Right cardiac atrium (tissue), 5 donors: Measurements from ENCODE around the gene GNAI2. TPM values are rescaled to one million over a fixed set of nuclear protein-coding genes. Genes with fewer than 3 reads are reported as not detected.

Source experiments
- ATAC-seq, 2 donors: fragments of 200-7000 bp; cut with Tn5 transposase; one replicate each; pipeline versions ENCODE4 v1.8.0 to v1.9.1; 2020; ENCODE audit warnings: moderate library complexity in 2 of 2, mild to moderate bottlenecking in 1 of 2
- DNase-seq, 3 donors: peaks; one replicate each; pipeline ENCODE4 v3.0.0-alpha.2; 2020
- H3K27ac ChIP-seq: one replicate; pipeline ENCODE4 v1.5.1; 2013; ENCODE audit warnings: mild to moderate bottlenecking, low read length, control low read depth, moderate library complexity
- H3K27me3 ChIP-seq: one replicate; pipeline ENCODE4 v1.6.1; 2013; ENCODE audit not compliant: control insufficient read depth, insufficient read depth
- H3K4me1 ChIP-seq: one replicate; pipeline ENCODE4 v1.6.1; 2013; ENCODE audit warnings: low read length; ENCODE audit not compliant: control insufficient read depth, insufficient read depth
- H3K4me3 ChIP-seq: one replicate; pipeline ENCODE4 v1.5.1; 2013; ENCODE audit warnings: low read length, control low read depth
- H3K9me3 ChIP-seq: one replicate; pipeline ENCODE4 v1.6.1; 2013; ENCODE audit warnings: low read length; ENCODE audit not compliant: control insufficient read depth
- WGBS: extraction: QIAGEN DNeasy Blood & Tissue Kit; methylation state at CpG from one replicate; pipeline ENCODE4 v1.1.7; 2013; 5-methylcytosine and 5-hydroxymethylcytosine counted together
- intact Hi-C, 4 donors: fragments of 100-400 bp; cut with DNase I; formaldehyde crosslinking; loops; one replicate each; pipeline versions ENCODE4 v1.11.0 to v1.14.0; 2022 to 2023
- long read RNA-seq, 4 donors: library from polyadenylated mRNA; unstranded; transcript quantifications; one replicate each; pipeline ENCODE4 v2.0.0, GENCODE V29; 2020 to 2021
- polyA plus RNA-seq: library from polyadenylated mRNA; stranded (reverse); fragments of 200-250 nt; gene quantifications from one replicate; pipeline ENCODE4 v1.2.3, GENCODE V29; 2013
- total RNA-seq, 4 donors: library from RNA; stranded (reverse); fragmentation: NEBNext Ultra II Directional; extraction: Animal tissue kit (Norgen Biotek cat#: 25700); gene quantifications; one replicate each; pipeline ENCODE4 v1.2.1, GENCODE V29; 2021
- donor health status: healthy with polysubstance abuse.
- donor health status: DM: no; HTN: yes; CAD: no.
- donor health status: DM: no; HTN: no; CAD: no.
- donor health status: DM: no; HTN: yes; CAD: no; lungs with severe emphysema.
- donor health status: DM: yes; HTN: yes; CAD: no.

GNAI2 gene
- total RNA-seq (100 to 1,000 TPM; 129 to 149 (median 148) TPM), polyA plus RNA-seq (122 TPM)
- long read RNA-seq, donor 1, transcript GNAI2-203 (9 exons, 2,407 nt), result minor isoform, 6 of 255 reads
- long read RNA-seq, donor 1, transcript GNAI2-202 (9 exons, 2,464 nt), result major isoform, 201 of 255 reads
- long read RNA-seq, donor 1, partial matches to known transcripts, result 36 of 255 reads
- long read RNA-seq, donor 1, other reads (novel, unspliced or antisense), result 10 of 255 reads
- long read RNA-seq, donor 2, transcript GNAI2-202 (9 exons, 2,464 nt), result major isoform, 80 of 90 reads
- long read RNA-seq, donor 2, partial matches to known transcripts, result 3 of 90 reads
- long read RNA-seq, donor 2, other reads (novel, unspliced or antisense), result 6 of 90 reads
- long read RNA-seq, donor 3, transcript GNAI2-202 (9 exons, 2,464 nt), result major isoform, 6 of 26 reads
- long read RNA-seq, donor 3, partial matches to known transcripts, result 11 of 26 reads
- long read RNA-seq, donor 3, other reads (novel, unspliced or antisense), result 4 of 26 reads
- long read RNA-seq, donor 4, transcript GNAI2-202 (9 exons, 2,464 nt), result major isoform, 98 of 111 reads
- long read RNA-seq, donor 4, partial matches to known transcripts, result 7 of 111 reads
- long read RNA-seq, donor 4, other reads (novel, unspliced or antisense), result 6 of 111 reads

DNA sequence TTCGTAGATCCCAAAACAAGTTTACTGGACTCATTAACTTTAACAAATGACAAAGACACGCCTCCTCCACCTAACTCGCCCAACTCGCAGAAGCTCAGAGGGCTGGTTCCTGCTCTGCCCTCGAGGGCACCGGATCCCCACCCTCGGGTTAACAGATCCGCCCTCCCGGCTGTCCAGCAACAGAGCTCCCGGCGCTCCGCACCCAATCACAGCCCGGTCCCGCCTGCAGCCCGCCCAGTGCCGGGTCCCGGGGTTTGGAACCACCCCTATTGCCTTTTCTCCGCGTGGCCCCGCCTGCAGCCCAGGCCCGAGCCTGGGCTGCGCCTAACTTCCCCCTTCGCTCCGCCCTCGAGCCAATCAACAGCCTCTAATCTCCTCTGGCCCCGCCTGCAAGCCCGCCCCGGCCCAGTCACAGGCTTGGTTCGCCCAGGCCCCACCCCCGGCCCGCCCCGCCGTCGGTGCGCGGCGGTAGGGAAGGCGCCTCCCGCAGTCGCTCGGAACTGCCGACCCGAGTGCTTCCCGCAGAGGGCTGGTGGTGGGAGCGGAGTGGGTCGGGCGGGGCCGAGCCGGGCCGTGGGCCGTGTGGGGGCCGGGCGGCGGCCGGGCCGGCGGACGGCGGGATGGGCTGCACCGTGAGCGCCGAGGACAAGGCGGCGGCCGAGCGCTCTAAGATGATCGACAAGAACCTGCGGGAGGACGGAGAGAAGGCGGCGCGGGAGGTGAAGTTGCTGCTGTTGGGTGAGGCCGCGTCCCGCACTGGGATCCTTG is at the start of gene GNAI2:
Gene GNAI2 (plus strand): TSS at position 489 of the 768 bp plus-strand sequence. CDS start 132 bp downstream, at position 621.
- peak; percentile 99 to 100 (median 99) for DNase-seq
- Histone ChIP-seq H3K27me3 (no peaks in the 10 kb centered on the region), H3K4me1 (peaks cover 3% of the 10 kb centered on the region), H3K9me3 (no peaks in the 10 kb centered on the region), H3K27ac (peak within 1 kb of the TSS; percentile 91), H3K4me3 (peak within 1 kb of the TSS; percentile 81)
- under 1% methylated on average over 75 of the region's 75 CpGs for whole genome bisulfite sequencing
- peak; percentile 94 for ATAC-seq
- intact Hi-C loops, result no loop called here

DNA sequence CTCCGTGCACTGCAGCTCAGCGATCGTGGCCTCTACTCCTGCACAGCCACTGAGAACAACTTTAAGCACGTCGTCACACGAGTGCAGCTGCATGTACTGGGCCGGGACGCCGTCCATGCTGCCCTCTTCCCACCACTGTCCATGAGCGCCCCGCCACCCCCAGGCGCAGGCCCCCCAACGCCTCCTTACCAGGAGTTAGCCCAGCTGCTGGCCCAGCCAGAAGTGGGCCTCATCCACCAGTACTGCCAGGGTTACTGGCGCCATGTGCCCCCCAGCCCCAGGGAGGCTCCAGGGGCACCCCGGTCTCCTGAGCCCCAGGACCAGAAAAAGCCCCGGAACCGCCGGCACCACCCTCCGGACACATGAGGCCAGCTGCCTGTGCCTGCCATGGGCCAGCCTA is 48.3 kb upstream of the GNAI2 start:
- 91% methylated on average over 19 of the region's 19 CpGs for WGBS
- Histone ChIP-seq H3K27me3 (no peaks in the 10 kb centered on the region), H3K4me1 (no peaks in the 10 kb centered on the region), H3K4me3 (no peak overlapping the region), H3K9me3 (no peaks in the 10 kb centered on the region), H3K27ac (no peak overlapping the region)
- intact Hi-C loops, result loop anchor here (2.0 to 5.0 kb wide), 4 partner anchors 31 to 67 kb away; no protein-coding TSS in a partner anchor
- peak in 2 of 3 donors; percentile 30 to 49 for DNase-seq
- ATAC-seq, result no peak

DNA sequence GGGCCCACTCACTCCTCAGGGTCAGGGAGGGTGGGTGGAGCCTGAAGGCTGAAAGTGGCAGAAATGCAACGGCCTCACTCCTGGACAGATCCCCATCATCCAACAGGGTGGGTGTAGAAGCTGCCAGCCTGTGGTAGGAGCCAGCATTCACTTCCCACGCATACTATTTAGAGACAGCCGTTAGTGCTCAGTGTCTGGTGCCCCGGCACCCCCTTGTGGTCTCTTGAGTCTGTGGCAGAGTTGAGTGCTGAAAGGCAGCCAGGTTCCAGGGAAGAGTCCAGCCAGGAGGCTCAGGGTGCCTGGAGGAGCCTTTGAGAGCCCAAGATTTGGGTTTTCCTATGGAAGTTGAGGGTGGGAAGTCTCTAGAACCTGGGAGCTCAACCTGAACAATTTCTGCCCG is 46.7 kb upstream of the GNAI2 start:
- peak; percentile 72 to 91 (median 88) for DNase-seq
- H3K4me3 ChIP-seq, result no peak overlapping the region
- H3K27ac ChIP-seq, result no peak overlapping the region
- H3K9me3 ChIP-seq, result no peaks in the 10 kb centered on the region
- no peaks in the 10 kb centered on the region for H3K27me3 ChIP-seq
- ATAC-seq, result peak; percentile 75 to 80
- intact Hi-C loops, result loop anchor here (2.0 to 5.0 kb wide), 4 partner anchors 32 to 68 kb away; no protein-coding TSS in a partner anchor
- 8% methylated on average over 5 of the region's 5 CpGs for WGBS
- no peaks in the 10 kb centered on the region for H3K4me1 ChIP-seq

GRCh38 chr3:50189989-50190388 is 46.0 kb upstream of the GNAI2 start:
- H3K27ac ChIP-seq, result no peak overlapping the region
- no peaks in the 10 kb centered on the region for H3K4me1 ChIP-seq
- no peaks in the 10 kb centered on the region for H3K9me3 ChIP-seq
- H3K27me3 ChIP-seq, result no peaks in the 10 kb centered on the region
- DNase-seq, result peak in 2 of 3 donors; percentile 26 to 31
- no peak for ATAC-seq
- intact Hi-C loops, result loop anchor here (2.0 to 5.0 kb wide), 6 partner anchors 33 to 82 kb away; no protein-coding TSS in a partner anchor
- H3K4me3 ChIP-seq, result no peak overlapping the region
- 89% methylated on average over 7 of the region's 7 CpGs for WGBS

GRCh38 chr3:50190936-50191660 is 44.9 kb upstream of the GNAI2 start, which contains the start of gene GNAT1:
TSS of gene GNAT1 (plus strand) at chr3:50191610. CDS start at chr3:50191726, 116 bp downstream.
- DNase-seq, result peak in 2 of 3 donors; percentile 11 to 43
- H3K27ac ChIP-seq, result no peak within 1 kb of the TSS
- WGBS, result 72% methylated on average over 8 of the region's 8 CpGs
- H3K4me3 ChIP-seq, result no peak within 1 kb of the TSS
- intact Hi-C loops, result loop anchor here in 2 of 4 donors (5.0 kb wide), 2 partner anchors 36 to 81 kb away; no protein-coding TSS in a partner anchor
- ATAC-seq, result no peak
- no peaks in the 10 kb centered on the region for H3K27me3 ChIP-seq
- H3K4me1 ChIP-seq, result no peaks in the 10 kb centered on the region
- no peaks in the 10 kb centered on the region for H3K9me3 ChIP-seq

DNA sequence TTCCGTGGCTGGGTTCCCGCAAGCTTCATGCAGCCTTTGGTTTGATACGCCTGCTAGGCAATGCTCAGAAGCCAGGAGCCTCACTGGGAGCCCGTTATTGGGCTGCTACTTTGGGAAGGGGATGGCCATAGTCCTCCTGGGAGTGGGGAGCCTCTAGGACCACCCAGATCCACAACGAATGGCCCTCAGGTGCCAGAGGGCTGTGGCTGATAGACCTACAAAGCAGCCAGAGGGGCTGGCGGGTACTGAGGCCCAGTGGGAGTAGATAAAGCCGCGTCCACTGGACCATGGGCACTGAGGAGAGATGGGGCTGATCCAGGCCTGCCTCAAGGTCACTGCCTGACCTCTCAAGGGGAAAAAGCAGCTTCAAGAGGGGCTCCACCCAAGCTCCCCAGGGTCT is 43.9 kb upstream of the GNAI2 start:
- intact Hi-C loops, result loop anchor here (2.0 to 5.0 kb wide), 5 partner anchors 33 to 81 kb away; no protein-coding TSS in a partner anchor
- Histone ChIP-seq H3K9me3 (no peaks in the 10 kb centered on the region), H3K27ac (no peak overlapping the region), H3K4me3 (no peak overlapping the region), H3K4me1 (no peaks in the 10 kb centered on the region), H3K27me3 (no peaks in the 10 kb centered on the region)
- DNase-seq (peak in 2 of 3 donors; percentile 46 to 51), ATAC-seq (no peak)
- 80% methylated on average over 8 of the region's 8 CpGs for WGBS

- intact Hi-C loops, result loop anchor here (2.0 to 5.0 kb wide), 5 partner anchors 32 to 80 kb away; no protein-coding TSS in a partner anchor
- Histone ChIP-seq H3K27ac (no peak overlapping the region), H3K4me3 (no peak overlapping the region), H3K9me3 (no peaks in the 10 kb centered on the region), H3K4me1 (no peaks in the 10 kb centered on the region), H3K27me3 (no peaks in the 10 kb centered on the region)
- 15% methylated on average over 21 of the region's 21 CpGs for WGBS
- DNase-seq (peak; percentile 57 to 88 (median 84)), ATAC-seq (peak in 1 of 2 donors; percentile 5)
Observed at GRCh38 chr3:50192689-50193141, 43.3 kb upstream of the GNAI2 start.

GRCh38 chr3:50193286-50193685 is 42.7 kb upstream of the GNAI2 start:
- no peaks in the 10 kb centered on the region for H3K9me3 ChIP-seq
- H3K27ac ChIP-seq, result no peak overlapping the region
- 42% methylated on average over 36 of the region's 36 CpGs for WGBS
- H3K27me3 ChIP-seq, result no peaks in the 10 kb centered on the region
- ATAC-seq, result no peak
- H3K4me3 ChIP-seq, result no peak overlapping the region
- intact Hi-C loops, result loop anchor here (2.0 to 5.0 kb wide), 5 partner anchors 32 to 80 kb away; no protein-coding TSS in a partner anchor
- peak in 2 of 3 donors; percentile 51 to 62 for DNase-seq
- H3K4me1 ChIP-seq, result no peaks in the 10 kb centered on the region

GRCh38 chr3:50193746-50194127 is 42.3 kb upstream of the GNAI2 start:
- no peak overlapping the region for H3K4me3 ChIP-seq

More at GRCh38 chr3:50193746-50194127, 42.3 kb upstream of the GNAI2 start:
- Histone ChIP-seq H3K9me3 (no peaks in the 10 kb centered on the region), H3K27ac (no peak overlapping the region), H3K27me3 (no peaks in the 10 kb centered on the region), H3K4me1 (no peaks in the 10 kb centered on the region)
- DNase-seq (peak in 2 of 3 donors; percentile 55 to 62), ATAC-seq (no peak)
- intact Hi-C loops, result loop anchor here (2.0 to 5.0 kb wide), 5 partner anchors 31 to 79 kb away; no protein-coding TSS in a partner anchor
- 28% methylated on average over 34 of the region's 34 CpGs for WGBS
